ENCODE results near the gene TAS2R46.
"Not testable (repeated sequence)": the region's sequence is repeated elsewhere in the genome, so short reads cannot be mapped to it uniquely, and the experiment has no call there.

TAS2R46 gene, protein sequence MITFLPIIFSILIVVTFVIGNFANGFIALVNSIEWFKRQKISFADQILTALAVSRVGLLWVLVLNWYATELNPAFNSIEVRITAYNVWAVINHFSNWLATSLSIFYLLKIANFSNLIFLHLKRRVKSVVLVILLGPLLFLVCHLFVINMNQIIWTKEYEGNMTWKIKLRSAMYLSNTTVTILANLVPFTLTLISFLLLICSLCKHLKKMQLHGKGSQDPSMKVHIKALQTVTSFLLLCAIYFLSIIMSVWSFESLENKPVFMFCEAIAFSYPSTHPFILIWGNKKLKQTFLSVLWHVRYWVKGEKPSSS

DNA sequence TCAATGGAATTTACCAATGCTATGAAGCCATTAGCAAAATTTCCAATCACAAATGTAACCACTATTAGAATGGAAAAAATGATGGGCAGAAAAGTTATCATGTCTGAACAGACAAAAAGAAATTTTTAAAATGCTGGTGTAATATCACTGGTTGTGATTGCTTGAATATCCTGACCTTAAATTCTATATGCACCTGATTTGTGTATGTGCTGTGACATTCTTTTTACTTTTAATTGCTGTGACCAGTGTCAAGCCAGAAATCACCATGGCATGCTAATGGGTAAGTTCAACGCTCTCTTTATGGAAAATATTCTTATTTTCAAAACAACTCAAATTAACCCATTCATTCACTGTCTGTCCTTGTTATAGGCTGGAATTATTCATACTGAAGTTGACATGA is at the start of gene TAS2R46:
TSS of gene TAS2R46 (minus strand) at position 101 of the 400 bp plus-strand sequence. CDS start at position 101, 0 bp downstream.
- not testable (repeated sequence) for DNase-seq

DNA sequence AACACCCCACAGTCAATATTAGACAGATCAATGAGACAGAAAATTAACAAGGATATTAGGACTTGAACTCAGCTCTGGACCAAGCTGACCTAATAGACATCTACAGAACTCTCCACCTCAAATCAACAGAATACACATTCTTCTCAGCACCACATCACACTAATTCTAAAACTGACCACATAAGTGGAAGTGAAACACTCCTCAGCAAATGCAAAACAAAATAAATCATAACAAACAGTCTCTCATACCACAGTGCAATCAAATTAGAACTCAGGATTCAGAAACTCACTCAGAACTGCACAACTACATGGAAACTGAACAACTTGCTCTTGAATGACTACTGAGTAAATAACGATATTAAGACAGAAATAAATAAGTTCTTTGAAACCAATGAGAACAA is 49.1 kb upstream of the TAS2R46 start:
- not testable (repeated sequence) for DNase-seq

- DNase-seq, result no peak
Measured at GRCh38 chr12:11108862-11109261, 46.8 kb upstream of the TAS2R46 start.

- no peak for DNase-seq
Measured at GRCh38 chr12:11107719-11108118, 45.6 kb upstream of the TAS2R46 start.

DNA sequence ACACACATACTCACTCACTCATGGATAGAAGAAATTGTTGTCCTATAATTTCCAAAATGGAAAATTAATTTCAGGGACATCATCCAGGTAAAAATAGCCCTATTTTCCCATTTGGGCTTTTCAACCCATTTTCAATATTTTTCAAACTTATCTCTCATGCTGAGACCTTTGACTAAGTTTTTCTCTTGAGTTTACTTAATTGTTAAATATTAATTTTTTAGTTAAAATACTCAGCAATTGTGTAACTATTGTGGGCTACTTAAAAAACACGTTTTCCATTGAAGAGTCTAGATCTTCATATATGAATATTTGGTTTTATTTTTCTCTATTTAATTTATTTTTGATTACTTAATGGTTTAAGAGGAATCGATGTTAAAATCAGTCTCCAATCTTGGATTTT is 44.2 kb upstream of the TAS2R46 start:
- DNase-seq, result no peak

GRCh38 chr12:11105546-11105945 is 43.5 kb upstream of the TAS2R46 start:
- no peak for DNase-seq

GRCh38 chr12:11094910-11095309 is 32.8 kb upstream of the TAS2R46 start:
- DNase-seq, result not testable (repeated sequence)

- no peak for DNase-seq
Measured at GRCh38 chr12:11092128-11092527, 30.0 kb upstream of the TAS2R46 start, which contains the start of gene TAS2R43. Gene TAS2R43 (minus strand): TSS chr12:11092313. CDS start chr12:11092229, 84 bp downstream.

- no peak for DNase-seq
Measured at GRCh38 chr12:11089246-11089645, 27.2 kb upstream of the TAS2R46 start.

DNA sequence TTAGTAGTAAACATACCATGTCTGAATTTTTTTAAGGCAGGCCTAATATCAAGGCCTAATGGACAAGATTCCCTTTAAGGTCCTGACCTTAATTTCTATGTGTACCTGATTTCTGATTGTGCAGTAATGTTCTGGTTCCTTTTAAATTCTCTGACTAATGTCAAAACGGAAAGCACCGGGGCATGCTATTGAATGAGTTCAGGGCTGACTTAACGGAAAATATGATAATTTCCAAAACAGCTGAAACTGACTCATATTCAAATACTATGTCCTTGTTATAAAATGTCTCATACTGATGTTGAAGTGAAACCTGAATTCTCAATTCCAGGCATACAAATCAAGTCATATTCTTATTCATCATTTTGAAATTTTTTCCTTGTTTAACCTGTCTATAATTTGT is 23.3 kb upstream of the TAS2R46 start:
- no peak for DNase-seq

- no peak for DNase-seq
Measured at GRCh38 chr12:11081987-11082386, 19.9 kb upstream of the TAS2R46 start.

GRCh38 chr12:11078246-11078645 is 16.2 kb upstream of the TAS2R46 start:
- DNase-seq, result no peak

DNA sequence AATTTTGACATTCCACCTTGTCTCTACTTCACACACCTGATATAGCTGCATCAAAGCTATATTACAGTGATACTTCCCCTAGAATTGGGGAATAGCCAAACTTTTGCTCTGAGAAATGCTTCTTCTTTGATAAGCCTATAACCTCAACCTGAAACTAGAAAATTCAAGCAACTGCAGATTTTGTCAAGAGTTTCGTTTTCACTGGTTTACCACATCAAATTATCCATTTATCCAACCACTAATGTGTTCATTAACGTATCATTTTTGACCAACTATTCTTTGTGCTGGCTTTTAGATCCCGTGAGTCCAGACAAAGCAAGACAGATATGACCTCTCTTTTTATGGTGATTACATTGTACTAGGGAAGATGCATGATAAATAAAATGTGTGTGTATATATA is 13.5 kb upstream of the TAS2R46 start:
- no peak for DNase-seq

GRCh38 chr12:11071414-11071813 is 9.3 kb upstream of the TAS2R46 start:
- no peak for DNase-seq

GRCh38 chr12:11070999-11071398 is 8.9 kb upstream of the TAS2R46 start:
- DNase-seq, result no peak

- DNase-seq, result no peak
Measured at GRCh38 chr12:11069854-11070365, 7.8 kb upstream of the TAS2R46 start.

DNA sequence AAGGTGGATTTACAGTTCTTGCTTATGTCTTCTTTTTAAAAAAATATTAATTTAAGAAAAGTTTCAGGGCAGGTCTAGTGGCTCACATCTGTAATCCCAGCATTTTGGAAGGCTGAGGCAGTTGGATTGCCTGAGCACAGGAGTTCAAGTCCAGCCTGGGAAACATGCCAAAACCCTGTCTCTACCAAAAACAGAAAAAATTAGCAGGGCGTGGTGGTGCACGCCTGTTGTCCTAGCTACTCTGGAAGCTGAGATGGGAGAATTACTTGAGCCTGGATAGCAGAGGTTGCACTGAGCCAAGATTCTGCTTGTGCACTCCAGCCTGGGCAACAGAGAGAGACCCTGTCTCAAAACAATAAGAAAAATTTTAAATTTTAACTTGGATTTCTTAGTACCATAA is 5.4 kb upstream of the TAS2R46 start:
- no peak for DNase-seq

- no peak for DNase-seq
Measured at GRCh38 chr12:11059784-11060183, 2.3 kb downstream of the TAS2R46 start.

DNA sequence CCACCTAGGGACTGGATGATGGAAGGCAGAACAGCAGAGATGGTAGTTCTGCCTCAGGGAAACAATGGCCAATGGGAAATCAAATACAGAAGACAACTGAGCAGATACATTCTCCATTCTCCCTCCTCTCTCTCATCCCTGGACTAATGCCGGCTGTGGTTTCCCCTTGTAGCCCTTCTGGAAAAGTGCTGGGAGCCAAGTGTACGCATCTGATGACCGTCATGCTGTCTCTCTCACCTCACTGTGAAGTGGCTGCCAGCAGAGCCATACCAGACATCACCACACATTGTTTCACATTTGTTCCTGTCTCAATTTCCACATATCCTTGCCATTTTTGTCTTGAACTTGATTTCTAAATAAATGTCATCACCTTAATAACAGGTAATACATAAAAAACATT is 3.1 kb downstream of the TAS2R46 start:
- DNase-seq, result no peak

DNA sequence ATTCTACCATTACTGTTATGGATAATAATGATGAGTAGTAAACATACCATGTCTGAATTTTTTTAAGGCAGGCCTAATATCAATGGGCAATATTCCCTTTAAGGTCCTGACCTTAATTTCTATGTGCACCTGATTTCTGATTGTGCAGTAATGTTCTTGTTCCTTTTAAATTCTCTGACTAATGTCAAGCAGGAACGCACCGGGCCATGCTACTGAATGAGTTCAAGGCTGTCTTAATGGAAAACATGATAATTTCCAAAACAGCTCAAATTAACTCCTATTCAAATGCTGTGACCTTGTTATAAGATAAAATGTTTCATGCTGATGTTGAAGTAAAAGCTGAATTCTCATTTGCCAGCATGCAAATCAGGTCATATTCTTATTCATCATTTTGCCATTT is 6.8 kb downstream of the TAS2R46 start:
- no peak for DNase-seq

DNA sequence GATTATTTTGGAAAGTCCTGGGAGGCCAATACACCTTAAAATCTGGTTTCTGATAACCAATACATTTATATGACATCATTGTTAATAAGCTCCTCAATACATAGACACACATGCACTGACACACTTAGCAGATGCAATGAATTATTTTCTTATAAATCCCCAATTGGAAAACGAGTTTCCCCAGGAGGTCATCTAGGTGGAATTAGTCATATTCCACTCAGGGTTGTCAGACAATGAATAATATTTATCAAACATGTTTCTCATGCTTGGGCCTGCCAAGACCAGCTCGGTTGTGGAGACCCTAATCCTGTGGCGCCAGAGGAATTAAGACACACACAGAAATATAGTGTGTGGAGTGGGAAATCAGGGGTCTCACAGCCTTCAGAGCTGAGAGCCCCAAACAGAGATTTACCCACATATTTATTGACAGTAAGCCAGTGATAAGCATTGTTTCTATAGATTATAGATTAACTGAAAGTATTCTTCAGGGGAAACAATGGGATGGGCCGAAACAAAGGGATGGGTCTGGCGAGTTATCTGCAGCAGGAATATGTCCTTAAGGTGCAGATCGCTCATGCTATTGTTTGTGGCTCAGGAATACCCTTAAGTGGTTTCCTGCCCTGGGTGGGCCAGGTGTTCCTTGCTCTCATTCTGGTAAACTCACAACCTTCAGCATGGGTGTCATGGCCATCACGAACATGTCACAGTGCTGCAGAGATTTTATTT is 12.1 kb downstream of the TAS2R46 start:
- DNase-seq, result not testable (repeated sequence)

GRCh38 chr12:11041366-11041765 is 20.7 kb downstream of the TAS2R46 start:
- not testable (repeated sequence) for DNase-seq

DNA sequence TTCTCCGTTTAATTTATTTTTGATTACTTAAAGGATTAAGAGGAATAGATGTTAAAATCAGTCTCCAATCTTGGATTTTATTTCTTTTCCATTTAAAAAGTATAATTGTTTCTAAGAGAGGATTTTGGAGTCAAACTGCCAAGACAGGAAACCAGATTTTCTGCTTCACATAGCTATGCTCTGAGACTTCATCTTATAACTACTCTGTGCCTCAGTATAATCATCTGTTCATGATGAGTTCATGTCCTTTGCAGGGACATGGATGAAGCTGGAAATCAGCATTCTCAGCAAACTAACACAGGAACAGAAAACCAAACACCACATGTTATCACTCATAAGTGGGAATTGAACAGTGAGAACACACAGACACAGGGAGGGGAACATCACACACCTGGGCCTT is 21.9 kb downstream of the TAS2R46 start:
- no peak for DNase-seq

GRCh38 chr12:11039171-11039570 is 22.9 kb downstream of the TAS2R46 start:
- no peak for DNase-seq
